Measurements from ENCODE around the gene CIB2.

The CIB2 gene

GRCh38 chr15:78082743-78083110 is 48.5 kb downstream of the CIB2 start:
- DNase-seq = no peak

DNA sequence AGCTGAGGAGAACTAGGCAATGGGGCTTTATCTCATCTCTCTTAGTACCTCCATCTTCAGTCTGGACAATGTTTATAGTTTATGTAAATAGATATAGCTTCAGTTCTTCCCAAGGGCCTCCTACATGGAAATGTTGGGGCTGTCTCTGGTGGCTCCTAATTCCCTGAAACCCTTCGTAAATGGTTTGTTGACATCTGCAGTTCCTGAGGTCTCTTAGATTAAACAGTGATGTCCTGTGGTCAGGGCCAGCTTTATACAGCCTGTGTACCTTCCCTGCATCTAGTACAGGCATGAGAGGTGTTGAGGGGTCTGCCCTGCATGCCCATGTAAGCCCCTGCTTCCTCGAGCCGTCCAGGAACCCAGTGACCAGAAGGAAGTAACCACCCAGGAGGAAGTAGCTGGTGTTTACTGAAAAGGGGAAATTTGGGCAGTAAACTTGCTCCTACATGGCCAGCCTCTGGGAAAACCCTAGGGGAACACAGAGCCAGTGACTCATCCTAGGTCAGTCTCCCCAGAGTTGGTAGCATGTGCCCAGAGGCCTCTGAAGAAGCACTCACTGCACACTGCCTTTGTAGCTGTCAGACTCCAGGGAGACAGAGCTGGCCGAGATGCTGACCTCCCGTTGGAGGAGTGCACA is 49.0 kb downstream of the CIB2 start:
- no peak for DNase-seq

DNA sequence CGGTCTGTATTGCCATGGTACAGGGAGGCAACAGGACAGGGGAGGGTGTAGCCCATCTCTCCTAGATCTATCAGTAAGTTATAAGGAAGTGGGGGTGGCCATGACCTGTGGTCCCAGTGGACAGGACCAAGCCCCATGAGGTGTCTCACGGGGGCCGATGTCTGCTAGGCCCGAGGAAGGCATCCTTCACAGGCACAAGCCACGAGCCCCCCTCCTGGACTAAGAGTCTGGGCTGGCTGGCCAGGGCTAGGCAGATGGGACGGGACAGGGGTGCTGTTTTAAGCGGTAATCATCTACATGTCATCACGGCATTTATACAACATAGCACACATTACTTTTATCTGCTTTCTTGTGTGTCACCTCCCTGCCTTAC is 51.2 kb downstream of the CIB2 start:
- no peak for DNase-seq

- no peak for DNase-seq
These were observed 51.8 kb downstream of the CIB2 start for GRCh38 chr15:78079298-78080087.

DNA sequence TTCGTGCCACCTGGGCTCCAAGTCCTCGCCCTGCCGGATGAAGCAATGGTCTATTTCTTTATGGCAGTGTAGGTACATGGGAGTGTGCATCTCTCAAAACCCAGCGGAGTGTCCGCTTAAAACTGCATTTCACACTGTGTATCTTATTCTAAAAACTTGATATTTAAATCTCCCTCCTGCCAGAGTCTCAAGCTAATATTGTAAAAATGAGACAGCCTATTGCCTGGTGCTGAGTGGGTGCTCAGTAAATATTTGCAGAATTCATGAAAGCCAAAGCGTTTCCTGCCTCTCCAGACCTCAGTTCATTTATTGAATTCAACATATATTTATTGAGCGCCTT is 53.4 kb downstream of the CIB2 start:
- DNase-seq = no peak

DNA sequence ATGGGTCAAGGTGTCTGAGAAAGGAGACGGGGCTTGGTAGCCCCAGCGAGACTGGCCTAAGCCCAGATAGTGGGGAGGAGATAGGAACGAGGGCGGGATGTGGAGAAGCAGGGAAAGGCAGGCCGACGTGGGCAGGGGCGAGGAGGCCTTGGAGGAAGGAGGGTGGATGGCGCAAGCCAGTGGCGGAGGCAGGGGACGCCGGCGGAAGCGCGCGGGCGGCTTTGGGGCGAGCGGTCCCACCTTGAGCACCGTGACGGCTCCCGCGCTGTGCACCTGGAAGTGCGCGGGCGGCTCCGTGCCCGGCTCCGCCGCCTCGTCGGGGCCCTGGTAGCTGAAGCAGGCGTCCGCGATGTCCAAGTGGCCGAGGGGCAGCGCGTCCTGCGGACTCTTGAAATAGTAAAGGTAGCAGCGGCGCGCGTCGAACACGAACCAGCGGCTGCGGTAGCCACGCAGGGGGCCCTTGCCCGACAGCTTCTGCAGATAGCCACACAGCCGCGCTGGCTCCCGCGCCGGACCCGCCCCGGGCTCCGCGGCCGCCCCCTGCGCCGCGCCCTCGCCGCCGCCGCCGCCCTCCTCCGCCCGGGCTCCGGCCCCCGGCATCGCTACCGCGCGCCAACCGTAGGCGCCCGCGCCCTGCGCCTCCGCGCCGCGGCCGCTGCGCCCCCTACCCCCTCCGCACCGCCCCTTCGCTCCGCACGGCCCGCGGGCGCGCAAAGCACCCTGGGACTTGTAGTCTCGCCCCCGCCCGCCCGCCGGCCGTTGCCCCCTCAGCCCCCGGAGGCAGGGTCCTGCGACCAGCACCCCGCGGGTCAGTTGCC is 54.0 kb downstream of the CIB2 start, which contains the start of gene TBC1D2B:
TSS of gene TBC1D2B (minus strand) at position 659 of the 818 bp plus-strand sequence. CDS start at position 600, 59 bp downstream.
- peak; percentile 76 to 80 for DNase-seq

DNA sequence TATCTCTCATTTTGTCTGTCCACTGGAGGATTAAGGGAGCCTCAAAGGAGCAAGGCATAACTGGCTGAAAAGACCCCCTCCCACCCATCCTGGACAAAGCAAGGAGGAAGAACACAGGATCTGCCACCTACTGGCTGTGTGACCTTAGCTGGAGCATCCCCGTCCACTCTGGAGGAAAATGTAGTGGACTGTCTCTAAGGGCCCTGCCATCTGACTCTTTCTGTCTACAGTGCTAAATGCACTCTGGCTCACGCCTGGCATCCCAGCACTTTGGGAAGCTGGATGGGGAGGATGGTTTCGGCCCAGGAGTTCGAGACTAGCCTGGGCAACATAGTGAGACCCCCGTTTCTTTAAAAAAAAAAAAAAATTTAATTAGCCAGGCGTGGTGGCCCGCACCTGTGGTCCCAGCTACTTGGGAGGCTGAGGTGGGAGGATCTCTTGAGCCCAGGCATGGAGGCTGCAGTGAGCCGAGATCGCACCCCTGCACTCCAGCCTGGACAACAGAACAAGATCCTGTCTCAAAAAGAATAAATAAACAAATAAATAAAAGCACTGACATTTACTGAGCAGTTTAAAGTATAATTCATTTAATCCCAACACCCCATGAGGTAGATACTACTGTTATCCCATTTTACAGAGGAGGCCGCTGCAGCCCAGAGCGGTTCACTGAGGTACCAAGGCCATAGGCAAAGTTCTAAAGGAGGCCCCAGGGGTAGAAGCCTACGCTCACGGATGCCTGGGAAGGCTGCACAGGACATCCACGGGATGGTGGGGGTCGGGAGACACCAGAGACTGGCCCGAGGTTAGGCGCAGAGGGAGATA is 54.8 kb downstream of the CIB2 start:
- no peak for DNase-seq

DNA sequence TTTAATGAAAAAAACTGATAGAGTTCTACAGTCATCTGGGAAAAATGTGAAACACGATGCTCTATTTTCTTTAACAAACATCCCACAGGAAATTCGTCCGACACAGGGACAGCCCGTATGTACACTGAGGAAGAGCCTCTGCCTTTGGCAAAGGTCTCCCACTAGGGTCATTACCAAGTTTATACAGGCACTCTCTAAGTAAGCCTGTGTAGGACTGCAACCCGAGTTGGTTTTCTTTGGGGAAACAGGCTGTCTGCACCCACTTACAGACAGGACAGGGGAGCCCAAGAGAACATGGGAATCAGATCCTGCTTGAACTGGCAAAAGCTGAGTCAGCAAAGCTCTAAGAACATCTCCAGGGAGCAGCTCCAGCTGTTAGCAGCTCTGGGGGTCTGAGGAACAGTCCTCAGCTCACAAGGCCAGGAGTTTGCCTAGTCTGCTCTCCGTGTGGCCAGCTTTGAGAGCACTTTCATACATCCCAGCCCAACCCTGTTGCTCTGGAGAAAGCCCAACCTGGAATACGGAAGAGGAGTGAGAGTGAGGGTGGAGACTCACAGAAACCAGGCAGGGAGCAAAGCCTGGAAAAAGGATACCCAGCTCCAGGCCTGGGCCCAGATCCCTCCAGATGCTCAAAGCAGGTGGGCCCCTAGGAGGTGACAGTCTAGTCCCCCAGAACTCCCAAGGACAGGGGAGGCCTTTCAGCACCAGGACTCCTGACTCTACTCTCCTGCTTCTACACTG is 55.6 kb downstream of the CIB2 start:
- DNase-seq = no peak

- DNase-seq = no peak
These were observed 58.0 kb downstream of the CIB2 start for GRCh38 chr15:78073046-78073787.

DNA sequence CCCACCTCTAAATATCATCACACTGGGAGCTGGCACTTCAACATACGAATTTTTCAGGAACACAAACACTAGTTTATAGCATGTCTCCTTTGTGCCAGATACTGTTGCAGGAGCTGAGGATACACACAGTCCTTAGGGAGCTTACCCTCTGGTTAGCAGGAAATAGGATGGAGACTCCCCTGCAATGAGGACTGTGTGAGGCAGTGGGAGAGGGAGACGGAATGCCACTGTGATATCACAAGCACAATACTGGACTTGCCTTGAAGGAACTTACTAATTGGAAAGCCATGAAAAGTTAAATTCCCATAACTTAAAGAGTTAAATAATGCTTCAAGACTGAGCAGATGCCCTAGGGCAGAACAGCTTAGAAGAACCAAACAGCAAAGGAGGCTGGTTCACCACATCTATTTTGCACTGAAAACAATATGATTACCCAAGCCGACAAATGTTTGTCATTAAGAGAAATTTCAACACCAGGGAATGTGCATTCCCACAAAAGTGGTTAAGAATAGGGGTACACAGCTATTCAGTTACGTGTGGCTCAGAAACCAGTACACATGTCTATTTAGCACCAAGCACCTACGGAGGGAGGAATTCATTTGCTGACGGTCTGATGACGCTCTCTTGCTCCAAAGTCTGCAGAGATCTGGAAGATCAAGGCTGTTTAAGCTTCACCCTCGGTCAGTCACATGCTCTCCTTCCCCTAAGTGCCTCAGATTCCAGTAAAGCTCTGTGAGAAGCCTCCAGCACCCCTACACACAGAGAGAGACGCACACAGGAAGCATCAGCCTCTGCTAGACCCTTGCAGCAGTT is 59.0 kb downstream of the CIB2 start:
- DNase-seq = no peak

GRCh38 chr15:78071383-78071782 is 59.9 kb downstream of the CIB2 start:
- DNase-seq = no peak

DNA sequence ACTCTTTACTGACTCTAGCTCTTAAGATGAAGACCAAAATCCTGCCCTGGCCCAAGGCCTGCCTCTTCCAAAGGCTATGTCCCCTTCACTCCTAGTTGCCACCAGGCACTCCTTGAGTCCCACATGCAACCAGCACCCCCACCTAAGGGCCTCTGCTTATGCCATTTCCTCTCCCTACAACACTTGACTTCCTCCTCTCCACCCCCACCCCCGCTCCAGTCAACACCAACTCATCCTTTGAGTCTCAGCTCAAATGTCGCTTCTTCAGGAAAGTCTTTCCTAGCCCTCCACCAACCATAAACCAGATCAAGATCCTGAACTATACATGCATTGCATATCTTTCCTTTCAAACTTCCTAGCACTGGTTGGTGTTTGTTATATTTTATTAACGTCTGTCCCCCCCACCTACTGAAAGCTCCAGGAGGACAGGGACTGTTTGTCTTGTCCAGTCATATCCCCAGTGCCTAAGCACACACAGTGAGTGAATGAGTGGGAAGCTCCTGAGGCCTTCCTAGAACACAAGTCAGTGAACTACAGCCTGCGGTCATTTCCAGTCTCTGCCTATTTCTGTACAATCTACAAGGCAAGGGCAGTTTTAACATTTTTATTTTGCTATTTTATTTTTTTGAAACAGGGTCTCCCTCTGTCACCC is 61.1 kb downstream of the CIB2 start:
- peak in 1 of 2 donors; percentile 50 for DNase-seq

DNA sequence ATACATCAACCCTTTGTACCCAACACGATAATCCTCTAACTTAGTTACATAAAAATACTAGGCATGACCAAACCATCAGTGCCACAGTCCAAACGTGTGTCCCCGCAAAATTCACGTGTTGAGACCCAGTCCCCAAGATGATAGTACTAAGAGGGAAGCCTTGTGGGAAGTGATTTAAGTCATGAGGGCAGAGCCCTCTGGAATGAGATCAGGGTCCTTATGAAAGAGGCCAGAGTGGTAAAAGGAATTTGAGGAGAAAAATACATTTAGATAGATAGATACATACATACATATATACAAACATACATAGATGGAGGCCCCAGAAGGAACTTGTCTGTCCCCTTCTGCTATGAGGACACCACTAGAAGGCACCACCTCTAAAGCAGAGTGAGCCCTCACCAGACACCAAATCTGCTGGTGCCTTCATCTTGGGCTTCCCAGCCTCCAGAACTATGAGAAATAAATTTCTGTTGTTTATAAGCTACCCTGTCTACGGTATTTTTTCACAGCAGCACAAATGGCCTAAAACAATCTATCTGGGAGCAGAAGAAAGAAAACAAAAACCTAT is 61.7 kb downstream of the CIB2 start:
- no peak for DNase-seq

GRCh38 chr15:78069052-78069414 is 62.2 kb downstream of the CIB2 start:
- no peak for DNase-seq

- no peak for DNase-seq
These were observed 63.7 kb downstream of the CIB2 start for GRCh38 chr15:78067328-78068228.

GRCh38 chr15:78065973-78066946 is 65.0 kb downstream of the CIB2 start:
- DNase-seq = no peak

- no peak for DNase-seq
These were observed 65.9 kb downstream of the CIB2 start for GRCh38 chr15:78065284-78065872.

Measured in stimulated activated CD4-positive, alpha-beta T cell treated with anti-CD3 and anti-CD28 coated beads, Interleukin-2, amount 100 ng/mL, for 24 hours (primary cell).